Natural killer cell treated with Interleukin-12 subunit alpha and Interleukin-12 subunit beta and Interleukin-15 and Interleukin-18, amount 100 ng/mL, for 72 hours (primary cell): ENCODE results near the gene ACTMAP. TPM values are rescaled to one million over a fixed set of nuclear protein-coding genes. Genes with fewer than 3 reads are reported as not detected.
A peak's percentile ranks its signal among the peaks of the same experiment; 100 is the strongest.
"Not testable (repeated sequence)": the region's sequence is repeated elsewhere in the genome, so short reads cannot be mapped to it uniquely, and the experiment has no call there.

ENCODE experiments used
- ATAC-seq, 2 donors: fragments of 150-1000 bp; cut with Tn5 transposase in 1 of 2; sonication (Bioruptor Pico), chemical (Tn5 transposase) in 1 of 2; 2 replicates each; pipeline ENCODE4 v1.10.0; 2021
- DNase-seq: peaks from one replicate; pipeline ENCODE4 v3.0.0; 2022; ENCODE audit warnings: low spot score
- H3K27ac Mint-ChIP-seq, 2 donors: 1 replicate in 1 of 2; 2 replicates in 1 of 2; pipeline ENCODE4 v1.8.0; 2022; ENCODE audit warnings: mixed read lengths in 2 of 2, mild to moderate bottlenecking in 1 of 2, moderate library complexity in 1 of 2
- H3K27me3 Mint-ChIP-seq, 2 donors: 1 replicate in 1 of 2; 2 replicates in 1 of 2; pipeline ENCODE4 v1.8.0; 2022; ENCODE audit warnings: mixed read lengths in 2 of 2
- H3K36me3 Mint-ChIP-seq: one replicate; pipeline ENCODE4 v1.8.0; 2022; ENCODE audit warnings: mixed read lengths
- H3K4me1 Mint-ChIP-seq, 2 donors: 1 replicate in 1 of 2; 2 replicates in 1 of 2; pipeline ENCODE4 v1.8.0; 2022; ENCODE audit warnings: low read depth in 2 of 2, mixed read lengths in 2 of 2, mild to moderate bottlenecking in 1 of 2
- H3K4me3 Mint-ChIP-seq: one replicate; pipeline ENCODE4 v1.8.0; 2022; ENCODE audit warnings: mixed read lengths
- H3K9me3 Mint-ChIP-seq: 2 replicates; pipeline ENCODE4 v1.8.0; 2022; ENCODE audit warnings: mixed read lengths
- total RNA-seq, 2 donors: library from RNA; stranded (reverse); gene quantifications; one replicate each; pipeline ENCODE4 v1.2.3, GENCODE V29; 2022

ACTMAP gene
- total RNA-seq, 2 donors from 2014 or later = 10.9 to 16.6 TPM

- peak overlapping the region; percentile 84 to 86 for H3K27ac Mint-ChIP-seq
- no peaks in the 10 kb centered on the region for H3K27me3 Mint-ChIP-seq
- H3K4me1 Mint-ChIP-seq = peaks cover 52 to 63% of the 10 kb centered on the region in 2 donors
- no peak for ATAC-seq
- peak overlapping the region; percentile 89 for H3K4me3 Mint-ChIP-seq
- no peaks in the 10 kb centered on the region for H3K9me3 Mint-ChIP-seq
- no peak for DNase-seq
- peaks cover 21% of the 10 kb centered on the region for H3K36me3 Mint-ChIP-seq
Measured at GRCh38 chr19:40781140-40781539, 30.9 kb upstream of the ACTMAP start.

- no peaks in the 10 kb centered on the region for H3K9me3 Mint-ChIP-seq
- peak overlapping the region; percentile 89 for H3K4me3 Mint-ChIP-seq
Measured at GRCh38 chr19:40780582-40780981, 30.3 kb upstream of the ACTMAP start.

GRCh38 chr19:40778706-40779284 lies 28.5 kb upstream of the ACTMAP start:
- ATAC-seq (no peak), DNase-seq (no peak)
- Mint-ChIP-seq H3K4me1 (peaks cover 59 to 72% of the 10 kb centered on the region in 2 donors), H3K27me3 (no peaks in the 10 kb centered on the region), H3K9me3 (no peaks in the 10 kb centered on the region), H3K36me3 (peaks cover 21% of the 10 kb centered on the region), H3K4me3 (peak overlapping the region; percentile 89), H3K27ac (peak overlapping the region; percentile 77 to 99)

More at GRCh38 chr19:40780582-40780981, 30.3 kb upstream of the ACTMAP start:
- peaks cover 21% of the 10 kb centered on the region for H3K36me3 Mint-ChIP-seq
- H3K4me1 Mint-ChIP-seq = peaks cover 53 to 67% of the 10 kb centered on the region in 2 donors
- ATAC-seq (no peak), DNase-seq (no peak)
- H3K27me3 Mint-ChIP-seq = no peaks in the 10 kb centered on the region
- H3K27ac Mint-ChIP-seq = peak overlapping the region; percentile 84 to 86

- peaks cover 21% of the 10 kb centered on the region for H3K36me3 Mint-ChIP-seq
- peak within 1 kb of the TSS; percentile 77 to 99 for H3K27ac Mint-ChIP-seq
- ATAC-seq (peak; percentile 88 to 89), DNase-seq (peak; percentile 100)
- H3K4me1 Mint-ChIP-seq = peaks cover 55 to 67% of the 10 kb centered on the region in 2 donors
- H3K9me3 Mint-ChIP-seq = no peaks in the 10 kb centered on the region
- no peaks in the 10 kb centered on the region for H3K27me3 Mint-ChIP-seq
- H3K4me3 Mint-ChIP-seq = peak within 1 kb of the TSS; percentile 89
Measured at GRCh38 chr19:40777937-40778705, 27.8 kb upstream of the ACTMAP start, which contains the start of gene RAB4B. RAB4B (plus strand) TSS chr19:40778247; CDS start chr19:40778376, 129 bp downstream.

- H3K4me3 Mint-ChIP-seq = peak overlapping the region; percentile 89
- no peak for ATAC-seq
- peaks cover 55 to 66% of the 10 kb centered on the region in 2 donors for H3K4me1 Mint-ChIP-seq
- no peak for DNase-seq
- no peaks in the 10 kb centered on the region for H3K9me3 Mint-ChIP-seq
- H3K36me3 Mint-ChIP-seq = peaks cover 21% of the 10 kb centered on the region
- no peaks in the 10 kb centered on the region for H3K27me3 Mint-ChIP-seq
- H3K27ac Mint-ChIP-seq = peak overlapping the region; percentile 77 to 99
Measured at GRCh38 chr19:40777645-40777936, 27.3 kb upstream of the ACTMAP start.

- peaks cover 18% of the 10 kb centered on the region for H3K36me3 Mint-ChIP-seq
- no peaks in the 10 kb centered on the region for H3K27me3 Mint-ChIP-seq
- DNase-seq (peak; percentile 94), ATAC-seq (peak; percentile 78 to 81)
- H3K4me1 Mint-ChIP-seq = peaks cover 53 to 64% of the 10 kb centered on the region in 2 donors
- peak overlapping the region; percentile 89 for H3K4me3 Mint-ChIP-seq
- no peaks in the 10 kb centered on the region for H3K9me3 Mint-ChIP-seq
- peak overlapping the region; percentile 77 to 99 for H3K27ac Mint-ChIP-seq
Measured at GRCh38 chr19:40776932-40777644, 26.8 kb upstream of the ACTMAP start.

- H3K27ac Mint-ChIP-seq = peak overlapping the region; percentile 77 to 99
- no peaks in the 10 kb centered on the region for H3K9me3 Mint-ChIP-seq
- no peaks in the 10 kb centered on the region for H3K27me3 Mint-ChIP-seq
- peaks cover 13% of the 10 kb centered on the region for H3K36me3 Mint-ChIP-seq
- H3K4me3 Mint-ChIP-seq = peak overlapping the region; percentile 89
- DNase-seq = no peak
- peaks cover 54 to 62% of the 10 kb centered on the region in 2 donors for H3K4me1 Mint-ChIP-seq
- ATAC-seq = no peak
Measured at GRCh38 chr19:40776364-40776763, 26.1 kb upstream of the ACTMAP start.

- Mint-ChIP-seq H3K9me3 (no peaks in the 10 kb centered on the region), H3K36me3 (peaks cover 6% of the 10 kb centered on the region), H3K27me3 (no peaks in the 10 kb centered on the region), H3K4me3 (peak overlapping the region; percentile 28), H3K4me1 (peaks cover 54 to 59% of the 10 kb centered on the region in 2 donors), H3K27ac (peak overlapping the region; percentile 60 to 77)
- ATAC-seq = no peak
- no peak for DNase-seq
Measured at GRCh38 chr19:40775632-40776022, 25.4 kb upstream of the ACTMAP start.

GRCh38 chr19:40774916-40775631 lies 24.8 kb upstream of the ACTMAP start, which contains the start of gene MIA:
MIA (plus strand) TSS chr19:40775521; CDS start chr19:40775543, 22 bp downstream.
- H3K4me1 Mint-ChIP-seq = peaks cover 52 to 57% of the 10 kb centered on the region in 2 donors
- ATAC-seq (no peak), DNase-seq (no peak)
- H3K4me3 Mint-ChIP-seq = peak within 1 kb of the TSS; percentile 28
- H3K27ac Mint-ChIP-seq = peak within 1 kb of the TSS; percentile 60 to 77
- H3K27me3 Mint-ChIP-seq = no peaks in the 10 kb centered on the region
- peaks cover under 1% of the 10 kb centered on the region for H3K36me3 Mint-ChIP-seq
- H3K9me3 Mint-ChIP-seq = no peaks in the 10 kb centered on the region

- Mint-ChIP-seq H3K27ac (peak overlapping the region in 1 of 2 donors; percentile 79), H3K4me1 (peaks cover 34 to 40% of the 10 kb centered on the region in 2 donors)
- H3K9me3 Mint-ChIP-seq, H3K4me3 Mint-ChIP-seq, ATAC-seq, H3K27me3 Mint-ChIP-seq, DNase-seq, H3K36me3 Mint-ChIP-seq: not testable (repeated sequence)
Measured at GRCh38 chr19:40771101-40771862, 21.0 kb upstream of the ACTMAP start.

GRCh38 chr19:40768869-40769268 lies 18.6 kb upstream of the ACTMAP start:
- ATAC-seq (peak in 1 of 2 donors; percentile 53), DNase-seq (no peak)
- H3K9me3 Mint-ChIP-seq = no peaks in the 10 kb centered on the region
- peaks cover 33 to 37% of the 10 kb centered on the region in 2 donors for H3K4me1 Mint-ChIP-seq
- peak overlapping the region; percentile 26 to 48 for H3K27ac Mint-ChIP-seq
- no peak overlapping the region for H3K4me3 Mint-ChIP-seq
- H3K27me3 Mint-ChIP-seq = no peaks in the 10 kb centered on the region
- peaks cover 13% of the 10 kb centered on the region for H3K36me3 Mint-ChIP-seq

- not testable (repeated sequence) for H3K4me3 Mint-ChIP-seq, ATAC-seq, DNase-seq, H3K9me3 Mint-ChIP-seq, H3K27me3 Mint-ChIP-seq
- Mint-ChIP-seq H3K27ac (peak overlapping the region in 1 of 2 donors; percentile 60), H3K4me1 (peaks cover 49 to 51% of the 10 kb centered on the region in 2 donors), H3K36me3 (peaks cover 31% of the 10 kb centered on the region)
Measured at GRCh38 chr19:40766385-40766784, 16.1 kb upstream of the ACTMAP start.
